SU-DHL-6 (cell line): ENCODE data around the gene PPP1R27.

Experiments used
- EZH2phosphoT487 ChIP-seq: fragments of 200-600 bp; sonication (generic), shearing (Covaris generic); conservative IDR thresholded peaks from 2 replicates; pipeline ENCODE4 v1.6.1; 2018; ENCODE audit warnings: mild to moderate bottlenecking, antibody characterized with exemption, low read length, moderate library complexity, mixed read lengths
- TF ChIP-seq, protein P1 (sequence below): fragments of 200-600 bp; sonication (generic); IDR thresholded peaks from one replicate; pipeline ENCODE4 v1.5.1; 2017; ENCODE audit warnings: antibody characterized with exemption, mild to moderate bottlenecking, low read length, moderate library complexity; ENCODE audit not compliant: insufficient read depth, poor library complexity, severe bottlenecking

DNA sequence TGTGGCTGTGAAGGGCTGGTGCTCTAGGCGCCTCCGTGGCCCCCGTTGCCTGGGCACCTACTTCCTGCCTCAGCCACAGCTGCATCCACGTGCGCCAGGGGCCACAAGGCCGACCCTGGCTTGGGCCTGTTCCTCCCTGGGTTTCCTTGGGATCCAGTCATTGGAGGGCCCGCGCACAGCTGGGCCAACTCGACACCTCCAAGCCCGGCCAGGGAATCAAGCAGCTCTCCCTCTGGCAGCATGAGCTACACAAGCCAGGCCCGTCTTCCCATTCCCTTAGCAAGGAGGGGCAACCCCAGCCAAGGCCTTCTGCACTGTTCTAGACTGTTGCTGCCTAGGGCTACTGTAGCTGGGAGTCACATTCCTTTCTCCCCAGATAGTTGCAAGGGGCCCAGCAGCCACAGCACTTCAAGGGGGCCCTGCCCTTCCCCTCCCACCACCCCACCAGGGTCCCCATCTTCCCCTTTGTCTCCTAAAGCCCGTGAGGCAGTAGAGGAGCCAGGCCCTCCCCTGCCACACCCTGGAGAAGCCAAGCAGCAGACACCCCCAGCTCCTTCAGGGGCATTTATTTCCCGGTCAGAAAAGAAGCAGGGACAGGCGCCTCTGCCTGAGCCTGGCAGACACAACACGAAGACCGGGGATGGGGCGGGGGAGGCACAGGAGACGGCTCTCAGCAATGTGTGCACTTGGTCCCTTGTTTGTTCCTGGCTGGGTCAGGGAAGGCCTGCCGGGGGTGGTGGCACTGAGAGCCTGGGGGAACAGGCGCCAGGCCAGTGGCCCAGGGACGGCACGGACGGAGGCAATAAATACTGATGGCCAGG lies 32.5 kb upstream of the PPP1R27 start:
- TF ChIP-seq, protein P1, sequence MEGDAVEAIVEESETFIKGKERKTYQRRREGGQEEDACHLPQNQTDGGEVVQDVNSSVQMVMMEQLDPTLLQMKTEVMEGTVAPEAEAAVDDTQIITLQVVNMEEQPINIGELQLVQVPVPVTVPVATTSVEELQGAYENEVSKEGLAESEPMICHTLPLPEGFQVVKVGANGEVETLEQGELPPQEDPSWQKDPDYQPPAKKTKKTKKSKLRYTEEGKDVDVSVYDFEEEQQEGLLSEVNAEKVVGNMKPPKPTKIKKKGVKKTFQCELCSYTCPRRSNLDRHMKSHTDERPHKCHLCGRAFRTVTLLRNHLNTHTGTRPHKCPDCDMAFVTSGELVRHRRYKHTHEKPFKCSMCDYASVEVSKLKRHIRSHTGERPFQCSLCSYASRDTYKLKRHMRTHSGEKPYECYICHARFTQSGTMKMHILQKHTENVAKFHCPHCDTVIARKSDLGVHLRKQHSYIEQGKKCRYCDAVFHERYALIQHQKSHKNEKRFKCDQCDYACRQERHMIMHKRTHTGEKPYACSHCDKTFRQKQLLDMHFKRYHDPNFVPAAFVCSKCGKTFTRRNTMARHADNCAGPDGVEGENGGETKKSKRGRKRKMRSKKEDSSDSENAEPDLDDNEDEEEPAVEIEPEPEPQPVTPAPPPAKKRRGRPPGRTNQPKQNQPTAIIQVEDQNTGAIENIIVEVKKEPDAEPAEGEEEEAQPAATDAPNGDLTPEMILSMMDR, result no peak
- no peak for TF ChIP-seq EZH2phosphoT487
